GM10847 (cell line): ENCODE data around the gene AGBL1.

Source experiments
- POLR2A ChIP-seq: IDR thresholded peaks from 2 replicates; pipeline ENCODE4 v1.6.1; 2011; ENCODE audit not compliant: insufficient read length; ENCODE audit errors: extremely low read depth

Gene AGBL1

GRCh38 chr15:86959254-86959653, 879.6 kb downstream of the AGBL1 start:
- TF ChIP-seq POLR2A: no peak

GRCh38 chr15:86961669-86962068, 882.0 kb downstream of the AGBL1 start:
- no peak for TF ChIP-seq POLR2A

GRCh38 chr15:86964271-86964670, 884.6 kb downstream of the AGBL1 start:
- no peak for TF ChIP-seq POLR2A

GRCh38 chr15:86968244-86968643, 888.6 kb downstream of the AGBL1 start:
- TF ChIP-seq POLR2A: no peak

GRCh38 chr15:86969364-86969763, 889.7 kb downstream of the AGBL1 start:
- TF ChIP-seq POLR2A: no peak

GRCh38 chr15:86973284-86973844, 893.7 kb downstream of the AGBL1 start:
- no peak for TF ChIP-seq POLR2A

- TF ChIP-seq POLR2A: no peak
Observed at GRCh38 chr15:86988033-86988432, 908.4 kb downstream of the AGBL1 start.

GRCh38 chr15:87021751-87022150, 942.1 kb downstream of the AGBL1 start:
- no peak for TF ChIP-seq POLR2A

GRCh38 chr15:87031540-87032230, 952.0 kb downstream of the AGBL1 start:
- TF ChIP-seq POLR2A: no peak

- no peak for TF ChIP-seq POLR2A
Observed at GRCh38 chr15:87032295-87032694, 952.6 kb downstream of the AGBL1 start.

- TF ChIP-seq POLR2A: no peak
Observed at GRCh38 chr15:87033056-87033455, 953.4 kb downstream of the AGBL1 start.

GRCh38 chr15:87034886-87035285, 955.2 kb downstream of the AGBL1 start:
- no peak for TF ChIP-seq POLR2A

- TF ChIP-seq POLR2A: no peak
Observed at GRCh38 chr15:87038404-87038803, 958.7 kb downstream of the AGBL1 start.

- no peak for TF ChIP-seq POLR2A
Observed at GRCh38 chr15:87045746-87046145, 966.1 kb downstream of the AGBL1 start.

- TF ChIP-seq POLR2A: no peak
Observed at GRCh38 chr15:87047203-87047965, 967.7 kb downstream of the AGBL1 start.
